GM21367 (cell line): Measurements from ENCODE around the gene EWSR1.
"Not testable (repeated sequence)": the region's sequence is repeated elsewhere in the genome, so short reads cannot be mapped to it uniquely, and the experiment has no call there.

Experiments
- ATAC-seq: cut with Tn5 transposase; IDR thresholded peaks from one replicate; pipeline ENCODE4 v1.9.1; 2021; ENCODE audit not compliant: unreplicated experiment

Gene EWSR1

DNA sequence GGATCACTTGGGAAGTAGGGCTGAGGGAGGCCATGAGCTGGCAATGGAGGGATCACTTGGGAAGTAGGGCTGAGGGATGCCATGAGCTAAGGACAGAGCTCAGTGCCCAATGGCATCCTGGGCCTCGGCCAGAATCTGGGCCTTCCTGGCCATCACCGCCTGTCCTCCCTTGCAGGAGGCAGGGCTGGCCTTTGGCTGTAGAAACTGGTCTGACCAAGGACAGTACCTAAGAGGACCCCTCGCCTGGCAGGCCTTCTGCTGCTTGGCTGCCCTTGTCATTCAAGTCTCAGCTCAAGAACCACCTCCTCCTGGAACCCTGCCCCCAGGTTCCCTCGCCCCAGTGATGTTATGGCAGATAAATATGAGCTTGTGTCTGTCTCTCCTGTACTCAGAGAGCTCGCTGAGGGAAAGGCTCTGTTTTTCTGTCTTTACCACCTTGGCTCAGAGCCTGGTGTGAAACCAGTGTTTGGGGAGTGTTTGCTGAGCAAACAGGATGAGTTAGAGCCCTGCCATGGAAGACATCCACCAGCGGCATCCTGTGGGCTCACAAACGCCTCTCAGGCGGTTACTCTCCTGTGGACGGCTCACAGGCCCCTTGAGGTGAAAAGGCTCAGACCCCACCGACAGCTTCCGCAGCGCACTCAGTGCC lies 66.8 kb downstream of the EWSR1 start:
- no peak for ATAC-seq

DNA sequence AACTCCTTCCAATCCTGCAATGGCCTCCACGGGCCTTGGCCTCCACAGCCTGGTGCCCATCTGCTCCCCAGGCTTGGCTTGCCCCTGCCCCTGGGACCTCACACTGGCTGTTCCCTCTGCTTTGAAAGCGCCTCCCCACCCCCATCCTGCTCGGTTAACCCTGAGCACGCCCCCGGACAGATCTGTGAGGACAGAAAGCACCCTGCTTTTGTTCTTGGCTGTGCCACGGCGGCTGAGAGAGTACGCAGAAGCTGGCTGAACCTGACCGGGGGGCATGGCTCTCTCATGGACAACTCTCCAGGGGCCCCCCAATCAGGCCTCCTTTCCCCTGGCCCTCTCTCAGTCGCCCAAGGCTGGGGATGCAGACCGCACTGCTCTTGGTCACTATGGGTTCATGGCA lies 67.6 kb downstream of the EWSR1 start:
- no peak for ATAC-seq

- no peak for ATAC-seq
Measured at GRCh38 chr22:29336751-29337490, 68.9 kb downstream of the EWSR1 start.

DNA sequence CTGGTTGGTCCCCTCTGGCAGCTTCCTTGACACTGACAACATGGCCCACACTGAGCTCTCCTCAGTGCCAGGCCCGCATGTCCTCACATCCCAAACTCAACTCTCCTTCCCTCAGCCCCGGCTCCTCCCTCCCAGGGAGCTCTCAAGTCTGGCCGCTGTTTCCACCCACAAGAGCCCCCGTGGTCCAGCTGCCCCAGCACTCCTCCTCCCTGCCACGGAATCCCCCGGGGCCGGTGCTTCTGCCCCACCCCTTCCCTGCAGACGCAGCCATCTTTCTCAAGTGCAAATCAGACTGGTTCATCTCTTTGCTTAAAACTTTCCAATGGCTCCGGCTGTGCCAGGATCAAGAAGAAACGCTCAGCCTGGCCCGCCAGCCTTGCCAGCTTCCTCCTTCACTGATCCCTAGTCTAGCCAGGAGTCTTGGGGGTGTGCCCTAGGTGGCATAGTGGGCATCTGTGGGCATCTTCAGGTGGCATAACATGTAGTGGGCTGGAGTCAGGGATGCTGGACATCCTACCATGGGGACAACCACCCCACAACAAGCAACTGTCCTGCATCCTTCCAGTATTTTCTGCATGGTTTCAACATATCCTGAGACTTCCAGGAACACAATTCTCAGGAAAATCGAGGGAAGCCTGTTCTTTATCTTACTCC lies 69.7 kb downstream of the EWSR1 start:
- ATAC-seq: no peak

- ATAC-seq: no peak
Measured at GRCh38 chr22:29338398-29338797, 70.3 kb downstream of the EWSR1 start.

- no peak for ATAC-seq
Measured at GRCh38 chr22:29339381-29340235, 71.5 kb downstream of the EWSR1 start.

GRCh38 chr22:29340566-29340965 lies 72.5 kb downstream of the EWSR1 start:
- no peak for ATAC-seq

- ATAC-seq: no peak
Measured at GRCh38 chr22:29341056-29341848, 73.2 kb downstream of the EWSR1 start.

DNA sequence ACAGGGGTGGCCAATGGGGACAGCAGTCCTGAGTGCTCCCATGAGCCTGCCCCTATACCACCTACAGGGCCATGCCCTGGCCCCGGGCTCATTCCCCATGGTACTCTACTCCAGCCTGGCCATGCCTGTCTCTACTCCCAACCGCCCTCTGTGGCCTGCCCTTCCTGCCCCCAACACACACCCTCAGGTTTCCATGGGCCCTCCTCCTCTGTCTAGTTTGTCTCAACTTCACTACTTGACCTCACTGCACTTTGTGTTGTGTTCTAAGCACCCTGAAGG lies 73.7 kb downstream of the EWSR1 start:
- no peak for ATAC-seq

DNA sequence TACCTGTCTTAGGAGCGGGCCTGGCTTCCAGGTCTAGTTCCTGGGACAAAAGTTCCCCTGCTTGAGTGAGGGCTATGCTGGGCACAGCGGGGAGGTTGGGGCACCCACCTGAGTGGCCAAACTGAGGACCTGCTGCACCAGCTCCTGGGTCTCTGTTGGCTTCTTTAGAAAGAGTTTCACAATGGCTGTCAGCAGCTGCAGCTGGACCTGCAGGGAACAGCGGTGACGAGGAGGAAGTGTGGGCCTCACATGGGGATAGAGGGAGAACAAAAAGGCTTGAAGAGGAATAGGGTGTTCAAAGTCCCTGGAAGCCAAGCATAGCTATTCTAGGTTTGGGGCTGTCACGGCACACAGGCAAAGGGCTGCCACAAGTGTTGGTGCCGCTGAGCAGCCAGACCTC lies 74.1 kb downstream of the EWSR1 start:
- ATAC-seq: no peak

- no peak for ATAC-seq
Measured at GRCh38 chr22:29342577-29343312, 74.7 kb downstream of the EWSR1 start.

GRCh38 chr22:29343313-29343805 lies 75.3 kb downstream of the EWSR1 start:
- no peak for ATAC-seq

GRCh38 chr22:29344137-29344536 lies 76.1 kb downstream of the EWSR1 start:
- ATAC-seq: no peak

- ATAC-seq: not testable (repeated sequence)
Measured at GRCh38 chr22:29344889-29345288, 76.8 kb downstream of the EWSR1 start.

DNA sequence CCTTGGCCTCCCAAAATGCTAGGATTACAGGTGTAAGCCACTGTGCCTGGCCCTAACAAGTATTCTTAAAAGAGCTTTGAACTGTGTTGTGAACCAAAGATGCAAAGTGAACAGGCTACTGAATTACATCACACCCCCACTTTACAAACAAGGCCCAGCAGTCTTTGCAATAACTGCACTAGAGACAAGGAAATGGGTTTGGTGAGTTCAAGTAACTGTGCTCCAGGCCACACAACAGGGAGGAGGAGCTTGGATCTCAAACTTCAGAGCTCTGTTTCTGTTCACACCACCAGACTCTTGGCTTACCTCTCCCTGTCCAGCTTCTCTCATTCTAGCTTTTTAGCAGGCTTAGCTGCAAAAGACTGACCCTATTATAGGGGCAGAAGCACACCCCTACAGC lies 77.9 kb downstream of the EWSR1 start:
- ATAC-seq: no peak

GRCh38 chr22:29346659-29347058 lies 78.6 kb downstream of the EWSR1 start:
- ATAC-seq: no peak

DNA sequence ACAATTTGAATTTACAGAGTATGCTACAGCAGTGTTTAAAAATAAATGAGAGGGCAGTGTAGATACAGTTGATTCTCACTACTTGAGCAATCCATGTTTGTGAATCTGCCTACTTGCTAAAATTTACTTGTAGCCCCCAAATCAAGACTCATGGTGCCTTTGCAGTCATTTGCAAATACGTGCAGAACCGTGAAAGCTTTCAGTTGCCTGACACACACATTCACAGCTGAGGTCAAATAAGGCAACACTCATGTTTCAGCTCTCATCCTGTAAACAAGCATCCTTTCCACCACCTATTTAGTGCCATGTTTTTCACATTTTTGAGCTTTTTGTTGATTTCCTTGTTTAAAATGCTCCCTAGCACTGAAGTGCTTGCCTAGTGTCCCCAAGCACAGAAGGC lies 80.0 kb downstream of the EWSR1 start:
- ATAC-seq: no peak

GRCh38 chr22:29348956-29349355 lies 80.9 kb downstream of the EWSR1 start:
- ATAC-seq: no peak
